ENCODE data around the gene ACADSB.

GRCh38 chr10:122962405-122962804, 46.4 kb upstream of the ACADSB start:
- TF ChIP-seq, protein P1, sequence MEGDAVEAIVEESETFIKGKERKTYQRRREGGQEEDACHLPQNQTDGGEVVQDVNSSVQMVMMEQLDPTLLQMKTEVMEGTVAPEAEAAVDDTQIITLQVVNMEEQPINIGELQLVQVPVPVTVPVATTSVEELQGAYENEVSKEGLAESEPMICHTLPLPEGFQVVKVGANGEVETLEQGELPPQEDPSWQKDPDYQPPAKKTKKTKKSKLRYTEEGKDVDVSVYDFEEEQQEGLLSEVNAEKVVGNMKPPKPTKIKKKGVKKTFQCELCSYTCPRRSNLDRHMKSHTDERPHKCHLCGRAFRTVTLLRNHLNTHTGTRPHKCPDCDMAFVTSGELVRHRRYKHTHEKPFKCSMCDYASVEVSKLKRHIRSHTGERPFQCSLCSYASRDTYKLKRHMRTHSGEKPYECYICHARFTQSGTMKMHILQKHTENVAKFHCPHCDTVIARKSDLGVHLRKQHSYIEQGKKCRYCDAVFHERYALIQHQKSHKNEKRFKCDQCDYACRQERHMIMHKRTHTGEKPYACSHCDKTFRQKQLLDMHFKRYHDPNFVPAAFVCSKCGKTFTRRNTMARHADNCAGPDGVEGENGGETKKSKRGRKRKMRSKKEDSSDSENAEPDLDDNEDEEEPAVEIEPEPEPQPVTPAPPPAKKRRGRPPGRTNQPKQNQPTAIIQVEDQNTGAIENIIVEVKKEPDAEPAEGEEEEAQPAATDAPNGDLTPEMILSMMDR (IDR thresholded peaks at IDR 0.05): no peak
- no peak for TF ChIP-seq POLR2A (IDR thresholded peaks at IDR 0.05)
